WERI-Rb-1 (cell line): ENCODE data around the gene SLC35B2.
A peak's percentile ranks its signal among the peaks of the same experiment; 100 is the strongest.

Source experiments
- DNase-seq: peaks from one replicate; pipeline ENCODE4 v3.0.0-alpha.2; 2020
- H3K27ac ChIP-seq: fragments of 250-450 bp; sonication (Bioruptor Pico); 2 replicates; pipeline ENCODE4 v1.5.1; 2020; ENCODE audit warnings: mild to moderate bottlenecking, moderate library complexity
- H3K27me3 ChIP-seq: fragments of 250-450 bp; sonication (Bioruptor Pico); 2 replicates; pipeline ENCODE4 v1.5.1; 2021; ENCODE audit warnings: mild to moderate bottlenecking, low read depth, moderate library complexity; ENCODE audit not compliant: insufficient read depth, severe bottlenecking
- H3K36me3 ChIP-seq: fragments of 250-450 bp; sonication (Bioruptor Pico); 2 replicates; pipeline ENCODE4 v1.5.1; 2020; ENCODE audit warnings: mild to moderate bottlenecking, moderate library complexity
- H3K4me3 ChIP-seq: 2 replicates; pipeline ENCODE4 v1.5.1; 2011; ENCODE audit warnings: low read depth, mild to moderate bottlenecking, control low read depth, low read length
- H3K9me3 ChIP-seq: fragments of 250-450 bp; sonication (Bioruptor Pico); 2 replicates; pipeline ENCODE4 v1.5.1; 2021; ENCODE audit warnings: mild to moderate bottlenecking, moderate library complexity; ENCODE audit not compliant: severe bottlenecking
- TF ChIP-seq, protein P1 (sequence below): IDR thresholded peaks from 2 replicates; pipeline ENCODE4 v1.5.1; 2011; ENCODE audit warnings: low read depth, mild to moderate bottlenecking, control low read depth, inconsistent platforms, low read length

The SLC35B2 gene

DNA sequence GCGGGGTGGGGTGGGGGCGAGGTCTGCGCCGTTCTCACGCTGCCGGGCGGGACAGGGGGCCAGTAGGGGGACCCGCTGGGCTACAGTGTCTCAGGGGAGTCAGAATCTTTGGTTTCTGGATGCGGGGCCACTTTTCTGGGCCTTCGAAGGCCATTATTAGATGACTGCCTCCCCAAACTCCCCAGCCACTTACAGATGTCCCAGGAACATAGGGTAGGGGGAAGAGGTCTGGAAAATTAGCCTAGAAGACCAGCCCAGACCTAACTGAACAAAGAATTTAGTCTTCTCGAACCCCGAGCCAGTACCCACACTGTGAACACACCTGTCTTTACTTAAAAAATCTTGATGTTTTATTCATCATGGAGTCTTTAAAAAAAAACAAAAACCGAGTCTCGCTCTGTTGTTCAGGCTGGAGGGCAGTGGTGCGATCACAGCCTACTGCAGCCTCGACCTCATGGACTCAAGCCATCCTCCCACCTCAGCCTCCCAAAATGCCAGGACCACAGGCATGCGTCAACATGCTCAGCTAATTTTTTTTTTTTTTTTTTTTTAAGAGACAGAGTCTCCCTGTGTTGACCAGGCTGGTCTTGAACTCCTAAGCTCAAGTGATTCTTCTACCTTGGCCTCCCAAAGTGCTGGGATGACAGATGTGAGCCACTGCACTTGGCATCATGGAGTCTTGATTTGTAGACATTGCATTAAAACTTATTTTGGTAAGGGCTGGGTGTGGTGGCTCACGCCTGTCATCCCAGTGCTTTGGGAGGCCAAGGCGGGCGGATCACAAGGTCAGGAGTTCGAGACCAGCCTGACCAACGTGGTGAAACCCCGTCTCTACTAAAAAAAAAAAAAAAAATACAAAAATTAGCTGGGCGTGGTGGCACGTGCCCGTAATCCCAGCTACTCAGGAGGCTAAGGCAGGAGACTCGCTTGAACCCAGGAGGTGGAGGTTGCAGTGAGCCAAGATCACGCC lies 37.2 kb downstream of the SLC35B2 start:
- no peaks in the 10 kb centered on the region for H3K27me3 ChIP-seq
- no peak for DNase-seq
- no peaks in the 10 kb centered on the region for H3K9me3 ChIP-seq
- TF ChIP-seq, protein P1, sequence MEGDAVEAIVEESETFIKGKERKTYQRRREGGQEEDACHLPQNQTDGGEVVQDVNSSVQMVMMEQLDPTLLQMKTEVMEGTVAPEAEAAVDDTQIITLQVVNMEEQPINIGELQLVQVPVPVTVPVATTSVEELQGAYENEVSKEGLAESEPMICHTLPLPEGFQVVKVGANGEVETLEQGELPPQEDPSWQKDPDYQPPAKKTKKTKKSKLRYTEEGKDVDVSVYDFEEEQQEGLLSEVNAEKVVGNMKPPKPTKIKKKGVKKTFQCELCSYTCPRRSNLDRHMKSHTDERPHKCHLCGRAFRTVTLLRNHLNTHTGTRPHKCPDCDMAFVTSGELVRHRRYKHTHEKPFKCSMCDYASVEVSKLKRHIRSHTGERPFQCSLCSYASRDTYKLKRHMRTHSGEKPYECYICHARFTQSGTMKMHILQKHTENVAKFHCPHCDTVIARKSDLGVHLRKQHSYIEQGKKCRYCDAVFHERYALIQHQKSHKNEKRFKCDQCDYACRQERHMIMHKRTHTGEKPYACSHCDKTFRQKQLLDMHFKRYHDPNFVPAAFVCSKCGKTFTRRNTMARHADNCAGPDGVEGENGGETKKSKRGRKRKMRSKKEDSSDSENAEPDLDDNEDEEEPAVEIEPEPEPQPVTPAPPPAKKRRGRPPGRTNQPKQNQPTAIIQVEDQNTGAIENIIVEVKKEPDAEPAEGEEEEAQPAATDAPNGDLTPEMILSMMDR, result peak; percentile 33; the same call in 1 of the 2 replicates
- peak overlapping the region; percentile 90 for H3K27ac ChIP-seq
- H3K4me3 ChIP-seq, result peak overlapping the region; percentile 68
- peaks cover 5% of the 10 kb centered on the region; the same call in 1 of the 2 replicates for H3K36me3 ChIP-seq

DNA sequence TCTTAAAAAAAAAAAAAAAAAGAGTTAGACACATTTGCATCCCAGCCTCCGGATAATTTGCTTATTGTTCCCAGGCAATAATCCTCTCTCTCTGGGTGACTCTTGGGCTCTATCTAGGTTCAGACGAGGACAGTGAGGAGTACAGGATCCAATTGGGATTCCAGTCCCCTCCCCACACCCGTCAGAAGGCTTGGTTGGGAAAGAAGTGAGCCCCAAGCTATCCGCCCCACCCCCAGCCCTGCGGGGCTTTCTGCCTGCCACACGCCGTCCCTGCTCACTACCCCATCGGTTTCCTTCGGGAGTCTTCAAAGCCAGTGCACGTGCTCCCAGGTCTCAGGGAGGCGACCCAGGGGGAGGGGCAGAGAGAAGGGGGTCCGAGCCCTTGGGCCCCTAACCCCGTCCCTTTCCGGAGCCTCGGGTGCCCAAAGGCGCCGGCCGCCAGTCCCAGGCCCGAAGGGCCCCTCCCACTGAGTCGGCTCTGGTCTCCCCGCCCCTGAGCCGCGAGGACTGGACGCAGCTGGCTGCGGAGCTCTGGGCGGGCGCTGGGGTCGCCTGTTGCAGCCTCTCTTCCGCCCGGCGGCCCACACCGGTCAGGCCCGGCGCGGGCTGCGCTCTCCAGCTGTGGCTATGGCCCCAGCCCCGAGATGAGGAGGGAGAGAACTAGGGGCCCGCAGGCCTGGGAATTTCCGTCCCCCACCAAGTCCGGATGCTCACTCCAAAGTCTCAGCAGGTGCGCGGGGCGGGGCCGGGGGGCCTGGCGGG lies 38.1 kb downstream of the SLC35B2 start:
- TF ChIP-seq, protein P1, result no peak
- Histone ChIP-seq H3K27ac (peak overlapping the region; percentile 90), H3K9me3 (no peaks in the 10 kb centered on the region), H3K4me3 (peak overlapping the region; percentile 68), H3K36me3 (peaks cover 5% of the 10 kb centered on the region; the same call in 1 of the 2 replicates), H3K27me3 (no peaks in the 10 kb centered on the region)
- peak; percentile 95 for DNase-seq

DNA sequence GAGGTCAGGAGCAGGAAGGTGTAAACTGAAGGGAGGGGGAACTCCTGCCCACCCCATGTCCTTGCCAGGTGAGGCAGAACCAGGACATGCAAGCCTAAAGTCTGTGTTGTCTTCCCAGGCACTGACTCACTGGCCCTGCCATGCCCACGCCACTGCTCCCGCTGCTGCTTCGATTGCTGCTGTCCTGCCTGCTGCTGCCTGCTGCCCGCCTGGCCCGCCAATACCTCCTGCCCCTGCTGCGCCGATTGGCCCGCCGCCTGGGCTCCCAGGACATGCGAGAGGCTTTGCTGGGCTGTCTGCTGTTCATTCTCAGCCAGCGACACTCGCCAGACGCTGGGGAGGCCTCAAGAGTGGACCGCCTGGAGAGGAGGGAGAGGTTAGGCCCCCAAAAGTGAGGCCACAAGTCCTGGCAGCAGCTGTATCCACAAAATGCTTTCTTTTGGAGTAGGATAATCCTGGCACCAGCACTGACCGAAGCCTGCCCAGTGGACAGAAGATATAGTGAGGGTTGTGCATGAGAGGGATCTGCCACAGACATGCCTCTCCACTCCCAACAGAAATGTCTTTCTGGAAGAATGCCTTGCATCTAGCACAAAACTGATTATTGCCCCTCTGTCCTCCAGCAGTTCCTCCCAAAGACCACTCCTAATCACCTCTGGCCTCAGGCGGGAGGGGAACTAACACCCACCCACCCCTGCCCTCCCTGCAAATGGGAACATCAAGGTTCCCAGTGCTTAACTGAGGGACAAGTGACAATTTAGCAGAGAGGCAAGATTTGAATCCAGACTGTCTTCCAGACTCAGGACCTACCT lies 39.8 kb downstream of the SLC35B2 start:
- DNase-seq, result no peak
- TF ChIP-seq, protein P1, result no peak
- no peak overlapping the region for H3K4me3 ChIP-seq
- H3K27ac ChIP-seq, result peak overlapping the region; percentile 90
- H3K36me3 ChIP-seq, result peaks cover 5% of the 10 kb centered on the region; the same call in 1 of the 2 replicates
- no peaks in the 10 kb centered on the region for H3K9me3 ChIP-seq
- H3K27me3 ChIP-seq, result no peaks in the 10 kb centered on the region

DNA sequence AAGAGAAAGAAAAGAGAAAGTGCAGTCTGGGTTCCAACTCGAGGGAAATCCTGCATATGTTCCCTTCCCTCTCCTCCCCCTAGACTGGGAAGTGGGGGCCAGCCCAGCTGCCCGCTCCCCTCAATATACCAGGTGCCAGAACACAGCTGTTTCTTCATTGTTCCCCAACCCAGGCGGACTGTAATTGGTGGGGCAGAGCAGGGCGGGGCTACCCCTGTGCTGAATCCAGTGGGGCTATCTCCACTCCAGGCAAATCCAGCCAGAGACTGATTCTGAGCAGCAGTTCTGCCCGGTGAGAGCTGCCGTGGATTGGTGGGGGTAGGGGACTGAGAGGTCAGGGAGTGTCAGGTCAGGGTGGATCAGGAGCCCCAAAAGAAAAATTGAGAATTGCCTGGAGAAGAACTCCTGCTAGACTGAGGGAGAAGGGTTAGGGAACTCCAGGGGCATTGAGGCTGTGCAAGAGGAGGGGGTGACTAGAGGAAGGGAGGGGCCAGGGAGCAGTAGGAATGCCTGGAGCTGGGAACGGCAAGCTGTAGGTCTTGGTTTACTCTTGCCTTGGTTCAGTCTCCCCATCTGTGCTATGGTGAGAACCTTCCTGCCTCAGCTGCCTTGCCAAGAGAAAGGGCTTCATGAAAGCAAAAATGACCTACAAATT lies 40.5 kb downstream of the SLC35B2 start, which contains the start of gene MYMX:
TSS of gene MYMX (plus strand) at position 250 of the 655 bp plus-strand sequence. CDS start 546 bp downstream, outside the sequence.
- H3K36me3 ChIP-seq, result peaks cover 5% of the 10 kb centered on the region; the same call in 1 of the 2 replicates
- no peaks in the 10 kb centered on the region for H3K27me3 ChIP-seq
- DNase-seq, result peak; percentile 57
- H3K4me3 ChIP-seq, result no peak within 1 kb of the TSS
- no peaks in the 10 kb centered on the region for H3K9me3 ChIP-seq
- peak within 1 kb of the TSS; percentile 90 for H3K27ac ChIP-seq
- TF ChIP-seq, protein P1, result no peak

DNA sequence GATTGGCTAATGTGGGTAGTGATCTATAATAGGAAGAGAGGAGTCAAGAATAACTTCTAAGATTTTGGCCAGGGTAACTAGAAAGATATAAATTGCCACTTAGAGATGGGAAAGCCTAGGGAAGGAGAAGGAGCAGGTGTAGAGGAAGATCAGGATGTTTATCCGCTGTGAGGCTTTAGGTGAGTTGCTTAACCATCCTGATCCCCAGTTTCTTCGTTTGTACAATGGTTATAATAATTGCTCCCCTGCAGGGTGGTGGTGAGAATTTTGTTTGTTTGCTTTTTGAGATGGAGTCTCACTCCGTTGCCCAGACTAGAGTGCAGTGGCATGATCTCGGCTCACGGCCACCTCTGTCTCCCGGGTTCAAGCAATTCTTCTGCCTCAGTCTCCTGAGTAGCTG lies 43.0 kb downstream of the SLC35B2 start:
- H3K36me3 ChIP-seq, result no peaks in the 10 kb centered on the region
- H3K27ac ChIP-seq, result no peak overlapping the region
- DNase-seq, result no peak
- TF ChIP-seq, protein P1, result no peak
- no peak overlapping the region for H3K4me3 ChIP-seq
- H3K27me3 ChIP-seq, result no peaks in the 10 kb centered on the region
- no peaks in the 10 kb centered on the region for H3K9me3 ChIP-seq
